ENCODE data around the gene CEMIP.

DNA sequence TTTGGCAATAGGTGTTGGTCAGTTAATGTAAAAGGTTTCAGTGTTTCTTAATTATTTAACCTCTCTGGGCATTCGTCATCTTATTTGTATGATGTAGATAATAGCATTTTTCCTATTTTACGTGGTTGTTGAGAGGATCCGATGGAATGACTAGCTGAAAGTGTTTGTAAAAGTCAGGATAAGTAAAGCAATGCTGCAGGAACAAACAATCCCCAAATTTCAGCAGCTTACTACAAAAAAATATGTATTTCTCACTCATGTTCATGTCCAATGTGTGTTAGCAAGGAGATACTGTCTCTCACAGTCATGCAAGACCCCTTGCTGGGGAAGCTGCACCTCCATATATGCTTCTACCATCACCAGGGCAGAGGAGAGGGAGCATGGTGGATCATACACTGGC lies 38.7 kb downstream of the CEMIP start:
- TF ChIP-seq POLR2A (IDR thresholded peaks at IDR 0.05) (no peak), CTCF (IDR thresholded peaks at IDR 0.05) (no peak)
